ENCODE measurements around the gene RAPGEF4.
A peak's percentile ranks its signal among the peaks of the same experiment; 100 is the strongest.

RAPGEF4 gene

GRCh38 chr2:172834881-172835280 is 99.2 kb downstream of the RAPGEF4 start:
- DNase-seq = peak; percentile 92

DNA sequence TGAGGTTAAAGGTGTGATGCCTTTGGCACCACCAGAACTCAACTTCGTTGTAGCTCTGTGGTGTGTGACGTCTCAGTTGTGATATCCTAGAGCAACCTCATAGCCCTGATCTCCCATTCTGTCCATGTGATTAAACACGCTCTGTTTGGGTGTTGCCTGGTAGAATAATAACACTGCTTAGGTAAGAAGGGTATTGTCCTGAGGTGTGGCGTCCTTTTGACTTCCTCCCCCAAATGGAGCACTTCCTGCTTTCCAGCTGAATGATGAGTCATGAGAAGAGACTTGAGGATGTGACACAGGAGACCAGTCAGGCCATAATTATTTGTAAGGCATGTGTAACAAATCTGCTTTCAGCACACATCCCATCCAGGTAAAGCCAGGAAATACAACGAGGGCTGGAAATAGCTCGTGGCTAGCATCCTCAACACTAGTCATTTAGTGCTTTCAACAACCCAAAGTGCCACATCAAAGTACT is 100.7 kb downstream of the RAPGEF4 start:
- DNase-seq = no peak

GRCh38 chr2:172836827-172837226 is 101.2 kb downstream of the RAPGEF4 start:
- no peak for DNase-seq

DNA sequence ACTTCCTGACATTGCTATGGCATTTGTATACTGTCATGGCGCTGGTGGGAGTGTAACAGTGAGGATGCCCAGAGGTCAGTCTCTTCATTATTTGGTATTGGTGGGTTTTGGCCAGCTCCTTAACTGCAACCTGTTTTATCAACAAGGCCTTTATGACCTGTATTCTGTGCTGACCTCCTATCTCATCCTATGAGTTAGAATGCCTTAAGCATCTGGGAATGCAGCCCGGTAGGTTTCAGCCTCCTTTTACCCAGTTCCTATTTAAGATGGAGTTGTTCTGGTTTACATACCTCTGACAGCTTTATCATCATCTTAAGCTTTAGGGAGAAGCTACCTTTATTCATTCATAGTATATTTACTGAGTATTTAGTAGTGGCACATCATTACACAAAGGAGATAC is 103.8 kb downstream of the RAPGEF4 start:
- DNase-seq = no peak

DNA sequence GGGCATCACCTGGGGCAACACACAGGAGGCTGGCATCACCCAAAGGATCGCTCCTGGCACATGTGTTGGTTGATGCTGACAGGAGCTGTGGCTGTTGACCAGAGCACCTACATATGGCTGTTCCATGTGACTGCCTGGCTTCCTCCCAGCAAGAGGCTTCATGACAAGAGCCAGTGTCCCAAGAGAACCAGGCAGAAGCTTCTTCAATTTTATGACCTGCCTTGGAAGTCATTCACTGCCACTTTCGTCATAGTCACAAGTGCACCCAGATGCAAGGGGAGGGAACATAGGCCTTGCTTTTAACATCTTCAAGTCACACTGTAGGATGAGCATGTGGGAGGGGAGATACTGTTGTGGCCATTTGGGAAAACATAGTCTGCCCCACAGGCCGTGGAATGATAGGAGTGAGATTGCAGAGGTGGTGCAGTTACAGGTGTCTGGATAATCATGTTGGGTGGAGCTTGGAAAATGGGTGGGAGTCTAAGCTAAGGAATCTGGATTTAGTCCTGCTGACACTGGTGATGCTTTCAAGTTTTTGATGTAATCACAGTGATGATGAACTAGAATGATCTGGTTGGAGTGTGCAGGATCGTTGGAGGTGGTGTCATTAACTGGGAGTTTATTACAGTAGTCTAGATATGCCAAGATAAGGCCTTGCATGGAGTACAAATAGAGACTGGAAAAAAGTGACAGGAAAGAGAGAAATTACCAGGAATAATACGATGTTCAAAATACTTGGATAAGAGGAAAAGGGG is 107.0 kb downstream of the RAPGEF4 start:
- no peak for DNase-seq

GRCh38 chr2:172843266-172843582 is 107.6 kb downstream of the RAPGEF4 start:
- DNase-seq = no peak

DNA sequence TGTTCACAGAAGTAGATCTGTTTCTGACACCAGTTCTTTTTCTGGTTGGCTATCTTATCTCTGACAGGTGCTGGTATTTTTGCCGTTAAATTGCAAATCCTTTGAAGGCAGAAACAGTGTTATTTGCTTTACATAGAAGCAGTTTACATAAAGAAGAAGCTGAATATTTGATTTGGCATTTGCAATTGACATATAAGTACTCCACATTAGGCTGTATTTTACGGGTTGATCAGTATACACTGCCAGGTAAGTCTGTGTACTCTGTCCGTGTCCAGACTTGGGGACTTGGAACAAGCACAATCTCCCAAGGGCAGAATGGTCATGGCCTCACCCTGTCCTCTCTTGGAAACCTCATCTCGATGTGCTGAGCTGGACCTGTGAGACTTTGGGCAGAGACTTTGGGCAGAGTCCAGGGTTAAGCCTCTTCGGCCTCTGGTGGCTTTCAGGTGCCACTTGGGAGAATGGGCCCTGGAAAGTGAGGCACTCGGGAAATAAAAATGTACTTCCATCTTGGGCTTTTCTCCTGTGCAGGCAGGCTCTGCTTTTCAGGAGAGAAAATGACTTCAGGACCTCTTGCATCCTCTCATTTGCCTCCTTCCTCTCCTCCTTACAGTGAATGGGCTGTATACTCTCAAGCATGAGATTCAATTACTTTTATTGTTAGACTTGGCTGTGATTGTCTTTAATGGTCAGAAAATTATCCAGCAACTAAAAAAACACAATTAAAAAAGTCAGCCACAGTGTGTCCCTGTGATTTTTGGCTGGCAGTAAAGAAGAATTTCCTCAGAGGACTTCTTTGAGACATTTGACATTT is 108.5 kb downstream of the RAPGEF4 start:
- no peak for DNase-seq

- DNase-seq = no peak
Measured at GRCh38 chr2:172845028-172845630, 109.5 kb downstream of the RAPGEF4 start.

DNA sequence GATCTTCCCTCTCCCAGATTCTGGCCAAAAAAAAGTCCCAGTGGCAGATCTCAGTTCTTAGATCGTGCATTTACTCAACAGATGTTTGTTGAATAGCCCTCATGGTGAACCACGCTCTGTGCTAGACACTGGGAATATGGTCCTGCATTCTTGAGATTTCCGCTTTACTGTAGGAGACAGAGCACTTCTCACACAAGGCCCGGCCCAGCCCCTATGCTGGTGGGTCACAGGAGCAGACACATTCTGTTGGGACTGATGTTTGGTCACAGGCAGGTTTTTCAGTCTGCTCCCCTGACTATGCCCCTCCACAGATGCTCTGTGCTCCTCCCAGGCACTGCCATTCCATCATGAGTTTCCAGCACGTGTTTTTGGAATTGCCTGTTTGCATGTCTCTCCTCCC is 110.9 kb downstream of the RAPGEF4 start:
- DNase-seq = no peak

DNA sequence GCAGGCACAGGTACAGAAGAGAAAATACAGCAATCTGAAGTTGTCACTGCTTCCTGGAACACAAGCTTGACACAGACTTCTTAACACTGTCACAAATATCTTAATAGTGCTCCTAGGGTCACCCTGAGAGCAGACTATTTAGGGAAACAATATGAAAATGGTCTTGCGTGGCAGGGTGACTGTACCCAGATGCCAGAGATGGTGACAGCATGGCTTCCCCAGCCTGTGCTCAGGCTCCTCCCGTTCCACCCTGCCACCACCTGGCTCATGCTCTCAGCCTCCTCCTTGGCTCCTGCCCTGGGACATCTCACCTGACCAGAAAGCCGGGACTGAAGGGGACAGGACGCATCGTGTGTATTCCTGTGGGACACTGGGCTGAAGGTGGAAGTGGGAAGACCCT is 111.5 kb downstream of the RAPGEF4 start:
- no peak for DNase-seq

DNA sequence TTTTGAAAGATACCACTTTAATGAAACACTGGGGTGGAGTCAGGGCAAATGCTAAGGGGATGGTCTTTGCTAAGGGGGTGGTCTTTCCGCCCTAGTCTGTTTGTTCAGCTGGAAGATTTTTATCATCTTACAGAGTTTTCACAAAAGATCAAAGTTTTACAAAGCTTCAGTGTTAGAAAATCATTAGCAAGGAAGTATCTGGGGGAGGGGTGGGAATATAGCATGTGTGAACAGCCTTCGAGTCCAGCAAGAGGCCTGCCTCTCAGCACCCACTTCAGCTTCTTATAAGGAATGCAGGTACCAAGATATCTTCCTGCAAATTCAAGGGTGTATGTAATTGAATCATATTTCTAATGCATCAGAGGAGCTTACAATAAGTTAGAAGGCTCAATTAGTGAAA is 112.9 kb downstream of the RAPGEF4 start:
- no peak for DNase-seq

- DNase-seq = no peak
Measured at GRCh38 chr2:172849519-172850217, 114.0 kb downstream of the RAPGEF4 start.

- no peak for DNase-seq
Measured at GRCh38 chr2:172855588-172855987, 119.9 kb downstream of the RAPGEF4 start.

DNA sequence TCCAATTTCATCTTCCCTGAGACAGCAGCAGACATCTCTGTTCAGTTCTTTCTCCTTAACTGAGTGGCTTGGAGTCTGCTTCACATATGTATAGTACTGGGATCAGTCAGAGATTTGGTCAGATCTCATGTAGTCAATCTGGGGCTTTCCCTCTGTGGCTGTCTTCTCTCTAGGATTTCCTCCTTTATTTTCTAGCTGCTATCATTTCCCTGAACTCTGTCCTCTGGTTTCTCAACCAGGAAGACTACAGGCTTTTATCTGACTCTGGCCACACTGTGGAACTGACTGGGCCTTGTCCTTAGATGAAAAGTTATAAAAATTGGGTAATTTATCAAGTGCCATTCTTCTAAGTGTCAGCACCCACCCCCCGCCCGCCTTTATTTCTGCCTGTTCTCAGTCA is 121.0 kb downstream of the RAPGEF4 start:
- DNase-seq = no peak

GRCh38 chr2:172858473-172858745 is 122.8 kb downstream of the RAPGEF4 start:
- no peak for DNase-seq

GRCh38 chr2:172859581-172860335 is 124.1 kb downstream of the RAPGEF4 start:
- DNase-seq = no peak

DNA sequence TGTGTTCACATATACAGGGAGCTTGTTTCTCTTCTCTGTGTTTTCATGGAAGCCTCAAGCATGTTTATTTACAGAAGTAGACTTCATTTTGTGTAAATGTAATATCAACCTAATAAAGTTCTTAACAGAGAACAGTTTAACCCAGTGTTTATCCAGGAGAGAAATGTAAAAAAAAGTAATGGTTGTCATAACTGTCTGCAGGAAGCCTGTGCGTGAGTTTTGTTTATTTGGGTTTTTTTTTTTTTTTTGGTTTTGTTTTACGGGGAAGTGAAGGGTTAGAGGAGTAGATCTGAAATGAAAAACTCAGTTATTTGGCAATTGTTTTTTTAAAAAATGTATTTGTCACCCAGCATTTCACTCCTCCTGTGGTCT is 124.7 kb downstream of the RAPGEF4 start:
- DNase-seq = no peak

GRCh38 chr2:172861098-172861497 is 125.5 kb downstream of the RAPGEF4 start:
- no peak for DNase-seq

GRCh38 chr2:172861656-172862476 is 126.2 kb downstream of the RAPGEF4 start:
- no peak for DNase-seq

- DNase-seq = no peak
Measured at GRCh38 chr2:172863341-172863740, 127.7 kb downstream of the RAPGEF4 start.

GRCh38 chr2:172864182-172864581 is 128.5 kb downstream of the RAPGEF4 start:
- DNase-seq = no peak

GRCh38 chr2:172865422-172865821 is 129.8 kb downstream of the RAPGEF4 start:
- no peak for DNase-seq

Measured in NCI-H524 treated with DMSO at 0.1 percent for 48 hours (cell line).